COR-L47 (cell line): ENCODE measurements around the gene SH3RF2.
"Not testable (repeated sequence)": the region's sequence is repeated elsewhere in the genome, so short reads cannot be mapped to it uniquely, and the experiment has no call there.

Source experiments
- DNase-seq: peaks from one replicate; lab custom pipeline; 2025; lab: John Stamatoyannopoulos, UW

The SH3RF2 gene

DNA sequence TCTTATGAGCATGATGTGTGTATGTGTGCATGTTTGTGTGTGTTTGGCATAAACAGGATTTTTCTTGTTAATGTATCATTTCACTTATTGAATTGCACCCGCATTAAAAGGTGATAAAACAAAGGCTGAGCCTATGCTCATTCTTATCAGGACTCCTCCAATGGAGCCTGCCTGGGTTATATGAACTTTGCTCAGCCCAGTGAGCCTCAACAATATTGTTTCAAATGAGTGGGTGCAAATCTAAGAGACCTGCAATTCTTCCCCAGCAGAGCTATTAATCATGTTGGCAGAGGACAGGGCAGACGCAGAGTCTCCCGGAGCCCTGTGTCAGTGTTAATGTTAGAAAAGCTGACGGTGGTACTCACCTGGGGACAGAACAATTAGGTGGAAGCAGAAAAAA is 71.6 kb downstream of the SH3RF2 start:
- DNase-seq = no peak

DNA sequence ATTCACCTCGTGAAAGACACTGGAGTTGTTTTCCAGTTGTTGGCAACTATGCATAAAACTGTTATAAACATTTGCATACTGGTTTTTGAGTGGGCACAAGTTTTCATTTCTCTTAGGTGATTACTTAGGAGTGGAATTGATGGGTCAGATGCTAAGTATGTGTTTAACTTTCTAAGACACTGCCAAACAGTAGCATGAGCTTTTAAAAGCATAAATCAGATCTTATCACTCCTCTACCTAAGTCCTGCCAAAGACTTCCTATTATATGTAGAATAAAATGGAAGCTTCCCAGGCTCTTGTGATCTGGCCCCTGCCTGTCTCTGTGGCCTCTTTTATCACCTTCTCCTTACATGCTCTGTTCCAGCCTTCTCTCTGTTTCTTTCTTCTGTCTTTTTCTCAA is 72.6 kb downstream of the SH3RF2 start:
- no peak for DNase-seq

DNA sequence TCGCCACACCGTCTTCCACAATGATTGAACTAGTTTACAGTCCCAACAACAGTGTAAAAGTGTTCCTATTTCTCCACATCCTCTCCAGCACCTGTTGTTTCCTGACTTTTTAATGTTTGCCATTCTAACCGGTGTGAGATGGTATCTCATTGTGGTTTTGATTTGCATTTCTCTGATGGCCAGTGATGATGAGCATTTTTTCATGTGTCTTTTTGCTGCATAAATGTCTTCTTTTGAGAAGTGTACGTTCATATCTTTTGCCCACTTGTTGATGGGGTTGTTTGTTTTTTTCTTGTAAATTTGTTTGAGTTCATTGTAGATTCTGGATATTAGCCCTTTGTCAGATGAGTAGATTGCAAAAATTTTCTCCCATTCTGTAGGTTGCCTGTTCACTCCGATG is 74.1 kb downstream of the SH3RF2 start:
- not testable (repeated sequence) for DNase-seq

DNA sequence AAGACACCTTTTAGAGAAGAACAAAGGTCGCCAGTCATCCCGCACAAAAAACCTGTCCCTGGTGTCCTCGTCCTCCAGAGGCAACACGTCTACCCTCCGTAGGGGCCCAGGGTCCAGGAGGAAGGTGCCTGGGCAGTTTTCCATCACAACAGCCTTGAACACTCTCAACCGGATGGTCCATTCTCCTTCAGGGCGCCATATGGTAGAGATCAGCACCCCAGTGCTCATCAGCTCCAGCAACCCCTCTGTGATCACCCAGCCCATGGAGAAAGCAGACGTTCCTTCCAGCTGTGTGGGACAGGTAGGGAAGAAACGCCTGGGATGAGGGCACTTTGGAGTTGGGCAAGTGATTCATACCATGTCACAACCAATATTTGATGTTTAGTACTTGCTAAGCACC is 77.4 kb downstream of the SH3RF2 start:
- DNase-seq = no peak

DNA sequence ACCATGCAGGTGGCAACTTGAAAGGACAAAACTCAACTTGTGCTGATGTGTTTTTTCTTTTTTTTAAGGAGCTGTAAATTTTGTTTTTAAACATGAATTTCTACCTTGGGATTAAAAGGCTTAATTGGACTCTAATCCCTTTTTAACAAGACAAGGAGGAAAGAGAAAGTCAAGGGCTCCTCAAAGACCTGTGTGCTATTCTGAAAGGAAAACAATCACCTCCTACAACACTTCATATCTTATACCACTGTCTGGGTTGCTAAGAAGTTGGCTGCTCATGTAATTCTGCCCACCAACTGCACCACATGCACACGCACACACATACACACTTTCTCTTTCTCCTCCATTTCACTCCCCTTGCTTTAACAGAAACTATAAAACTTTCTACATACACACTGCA is 78.6 kb downstream of the SH3RF2 start:
- DNase-seq = no peak

DNA sequence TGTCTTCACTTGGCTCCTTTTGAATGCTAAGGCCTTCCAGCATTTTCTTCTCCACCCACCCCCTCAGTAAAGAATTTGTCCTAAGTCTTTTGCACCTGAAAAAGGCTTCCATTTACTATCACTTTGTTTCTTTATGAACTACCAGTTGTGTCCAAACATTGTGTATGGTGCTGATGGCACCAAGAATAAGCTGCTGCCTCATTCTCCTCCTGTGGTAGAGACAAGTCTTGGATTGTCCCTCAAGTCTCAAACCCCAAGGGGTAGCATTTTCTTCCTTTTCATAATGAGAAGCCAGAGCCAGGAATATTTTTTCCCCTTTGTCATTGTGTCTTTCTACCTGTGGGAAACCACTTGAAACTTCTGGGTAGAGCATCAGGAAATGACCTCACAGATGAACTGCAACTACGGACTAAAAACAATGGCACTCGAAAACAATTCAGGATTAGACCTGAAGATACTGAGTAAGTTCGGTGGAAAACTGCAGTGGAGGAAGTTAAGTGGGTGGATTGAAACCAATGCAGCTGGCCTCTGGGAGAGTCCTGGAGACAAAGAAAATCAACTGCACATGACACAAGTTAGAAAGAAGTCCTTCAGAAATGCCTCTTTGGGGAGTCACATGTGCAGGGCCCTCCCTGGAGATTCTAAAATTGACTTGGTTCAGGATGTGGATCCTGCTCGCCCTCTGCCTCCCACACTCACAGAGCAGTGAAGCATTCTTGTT is 80.5 kb downstream of the SH3RF2 start:
- DNase-seq = no peak

DNA sequence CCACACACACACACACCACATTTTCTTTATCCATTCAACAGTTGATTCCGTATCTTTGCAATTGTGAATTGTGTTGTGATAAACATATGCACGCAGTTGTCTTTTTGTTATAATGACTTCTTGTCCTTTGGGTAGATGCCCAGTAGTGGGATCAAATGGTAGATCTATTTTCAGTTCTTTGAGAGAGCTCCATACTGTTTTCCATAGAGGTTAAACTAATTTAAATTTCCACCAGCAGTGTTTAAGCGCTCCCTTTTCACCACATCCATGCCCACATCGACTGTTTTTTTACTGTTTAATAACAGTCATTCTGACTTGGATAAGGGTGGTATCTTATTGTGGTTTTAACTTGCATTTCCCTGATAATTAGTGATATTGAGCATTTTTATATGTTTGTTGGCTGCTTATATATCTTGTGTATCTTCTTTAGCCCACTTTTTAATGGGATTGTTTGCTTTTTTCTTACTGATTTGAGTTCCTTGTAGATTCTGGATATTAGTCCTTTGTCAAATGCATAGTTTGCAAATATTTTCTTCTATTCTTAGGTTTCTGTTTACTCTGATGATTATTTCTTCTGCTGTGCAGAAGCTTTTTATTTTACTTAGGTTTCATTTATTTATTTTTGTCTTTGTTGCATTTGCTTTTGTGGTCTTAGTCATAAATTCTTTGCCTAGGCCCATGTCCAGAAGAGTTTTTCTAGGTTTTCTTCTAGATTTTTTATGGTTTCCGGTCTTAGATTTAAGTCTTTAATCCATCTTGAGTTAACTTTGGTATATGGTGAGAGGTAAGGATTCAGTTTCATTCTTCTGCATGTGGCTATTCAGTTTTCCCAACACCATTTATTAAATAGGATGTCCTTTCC is 82.4 kb downstream of the SH3RF2 start:
- DNase-seq = no peak

DNA sequence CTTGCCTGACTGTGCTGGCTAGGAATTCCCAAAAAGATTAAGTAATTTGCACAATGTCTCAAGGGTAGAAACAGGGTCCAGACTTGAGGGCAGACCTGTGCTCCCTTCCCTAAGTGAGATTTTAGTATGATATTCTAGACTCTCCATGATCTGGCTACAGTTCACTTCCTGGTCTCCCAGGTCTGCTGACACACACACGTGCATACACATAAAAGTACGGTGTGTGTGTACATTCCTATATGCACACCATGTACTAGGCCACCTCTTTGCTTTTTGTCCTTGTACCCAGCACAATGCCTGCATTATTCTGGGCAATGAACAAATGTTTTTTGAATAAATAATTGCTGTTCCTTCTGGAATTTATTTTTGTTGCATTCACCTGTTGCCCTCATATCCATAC is 83.7 kb downstream of the SH3RF2 start:
- DNase-seq = no peak

DNA sequence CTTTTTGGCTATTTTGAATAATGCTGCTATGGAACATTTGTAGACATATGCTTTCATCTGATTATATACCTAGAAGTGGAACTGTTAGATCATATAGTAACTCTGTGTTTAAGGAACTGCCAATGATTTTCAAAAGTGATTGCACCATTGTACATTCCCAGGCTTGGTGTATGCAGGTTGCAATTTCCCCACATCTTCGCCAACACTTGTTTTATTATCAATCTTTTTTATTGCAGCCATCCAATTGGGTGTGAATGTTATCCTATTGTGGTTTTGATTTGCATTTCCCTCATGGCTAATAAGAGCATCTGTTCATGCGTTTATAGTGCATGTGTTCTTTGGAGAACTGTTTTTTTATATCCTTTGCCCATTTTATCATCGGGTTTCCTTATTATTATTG is 87.7 kb downstream of the SH3RF2 start:
- no peak for DNase-seq

DNA sequence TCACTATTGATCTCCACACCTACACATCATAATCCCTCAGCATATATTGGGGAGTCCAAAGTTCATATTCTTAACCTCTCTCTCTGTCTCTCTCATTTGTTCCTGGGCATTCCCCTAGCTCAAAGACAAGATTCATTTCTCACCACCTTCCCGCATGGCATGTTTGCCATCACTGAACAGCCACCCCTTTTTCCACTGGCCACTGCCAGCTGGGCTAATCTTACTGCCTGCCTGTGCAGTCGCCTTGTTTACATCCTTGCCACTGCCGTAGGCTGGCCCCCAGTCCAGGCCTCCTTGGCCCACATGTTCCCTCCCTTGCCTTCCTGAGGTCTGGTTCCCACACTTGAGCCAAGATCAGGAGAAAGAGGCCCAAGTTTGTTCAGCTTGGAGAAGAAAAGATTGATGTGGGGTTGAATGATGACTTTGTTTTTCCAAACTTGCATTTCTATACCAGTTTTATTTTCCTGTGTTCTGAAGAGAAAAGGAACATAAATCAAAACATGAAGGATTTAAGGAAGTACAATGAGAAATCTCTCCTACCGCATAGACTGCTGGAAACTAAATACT is 88.8 kb downstream of the SH3RF2 start:
- DNase-seq = no peak

DNA sequence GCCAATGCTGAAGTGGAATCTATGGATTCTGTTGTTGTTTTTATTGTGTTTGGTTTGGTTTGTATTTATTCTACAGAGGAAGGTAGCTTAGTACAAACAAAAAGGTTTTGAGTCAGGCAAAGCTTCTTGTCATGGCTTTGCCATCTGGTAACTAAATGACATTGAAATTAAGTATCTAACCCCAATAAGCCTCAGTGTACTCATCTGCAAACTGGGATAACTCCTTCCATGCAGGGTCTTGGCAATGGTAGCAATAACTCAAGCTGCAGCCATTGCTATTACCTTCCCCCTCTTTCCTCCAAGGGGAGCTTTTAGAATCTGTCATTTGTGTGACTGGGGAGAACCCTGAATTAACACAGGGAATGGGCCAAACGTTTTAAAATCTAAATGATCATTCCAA is 89.3 kb downstream of the SH3RF2 start:
- no peak for DNase-seq

DNA sequence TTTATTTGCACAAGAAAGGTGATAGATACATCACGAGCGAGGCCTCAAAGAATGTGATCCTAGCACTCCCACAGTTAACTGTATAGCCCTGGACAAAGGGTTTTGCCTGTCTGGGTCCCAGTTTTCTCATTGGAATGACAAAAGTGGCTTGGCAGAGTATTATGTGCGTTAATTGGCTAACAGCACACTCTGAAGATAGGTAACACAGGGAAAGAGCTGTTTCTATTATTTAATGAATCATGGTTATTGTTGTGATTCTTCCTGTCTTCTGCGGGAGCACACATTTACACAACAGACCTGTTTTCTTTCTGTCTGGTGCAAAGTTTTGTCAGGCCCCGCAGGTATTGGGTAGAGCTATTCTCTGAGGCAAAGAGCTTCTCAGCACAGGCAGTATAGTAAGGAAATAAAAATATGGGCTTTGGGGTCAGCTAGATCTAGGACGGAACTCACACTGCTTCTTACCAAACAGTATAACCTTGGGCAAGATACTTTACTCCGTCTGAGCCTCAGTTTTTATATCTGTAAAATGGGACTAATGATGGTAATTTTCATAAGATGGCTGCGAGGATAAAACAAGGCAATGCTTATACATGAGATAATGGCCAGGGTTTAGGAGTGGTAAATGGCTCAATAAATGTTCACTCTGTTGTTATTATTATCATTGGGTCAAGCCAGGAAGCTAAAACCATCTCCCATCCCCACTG is 90.1 kb downstream of the SH3RF2 start:
- no peak for DNase-seq

DNA sequence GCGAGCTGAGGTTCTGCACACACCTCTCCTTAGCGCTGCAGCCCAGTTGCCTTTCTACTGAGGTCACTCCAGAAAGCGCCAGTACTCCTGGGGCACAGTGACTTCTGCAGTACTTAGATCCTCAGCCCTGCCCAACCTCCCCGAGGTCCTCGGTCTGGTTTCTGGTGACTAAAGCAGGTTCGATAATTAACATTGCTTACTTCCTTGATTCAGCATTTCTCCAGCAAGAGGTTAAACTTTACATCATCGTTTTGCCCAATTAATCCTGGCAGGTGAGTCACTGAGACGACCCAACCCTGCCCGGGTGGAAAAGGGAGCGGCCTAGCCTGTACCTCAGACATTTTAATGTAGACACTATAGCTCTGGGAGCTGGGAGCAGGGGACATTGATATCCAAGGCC is 91.4 kb downstream of the SH3RF2 start:
- DNase-seq = no peak

DNA sequence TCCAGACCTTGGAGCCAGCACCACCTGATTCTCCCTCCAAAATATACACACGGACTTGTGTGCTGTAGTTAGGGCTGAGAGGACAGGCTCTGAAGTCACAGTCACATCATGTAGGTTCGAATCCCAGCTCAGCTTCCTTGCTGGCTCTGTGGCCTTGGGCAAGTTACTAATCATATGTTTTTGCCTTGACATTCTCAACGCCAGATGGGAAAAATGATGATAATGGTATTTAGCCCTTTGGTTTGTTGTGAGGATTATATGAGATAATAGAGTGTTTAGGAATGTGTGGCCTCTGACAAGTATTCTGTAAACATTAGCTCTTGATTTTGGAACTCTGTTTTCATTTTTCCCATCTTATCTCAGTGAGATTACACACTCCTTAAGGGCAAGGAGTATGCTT is 96.5 kb downstream of the SH3RF2 start:
- DNase-seq = no peak

DNA sequence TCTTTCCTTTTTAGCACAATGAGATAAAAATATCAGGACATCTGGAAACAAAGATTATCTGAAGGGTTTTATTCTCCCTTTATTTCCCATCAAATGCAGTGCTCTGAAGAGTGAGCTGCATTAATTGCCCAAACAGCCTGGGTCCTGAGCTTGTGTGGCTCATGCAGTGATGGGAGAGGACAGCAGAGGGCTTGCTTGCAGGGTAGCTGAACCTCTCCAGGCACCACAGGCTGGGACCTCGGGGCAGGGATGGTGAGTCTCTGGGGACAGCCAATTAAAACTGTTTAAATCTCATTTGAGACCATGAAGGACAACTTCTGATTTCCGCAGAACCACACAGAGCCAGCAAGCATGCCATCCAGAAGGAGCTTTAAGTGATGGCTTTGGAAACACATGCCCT is 97.7 kb downstream of the SH3RF2 start:
- no peak for DNase-seq

DNA sequence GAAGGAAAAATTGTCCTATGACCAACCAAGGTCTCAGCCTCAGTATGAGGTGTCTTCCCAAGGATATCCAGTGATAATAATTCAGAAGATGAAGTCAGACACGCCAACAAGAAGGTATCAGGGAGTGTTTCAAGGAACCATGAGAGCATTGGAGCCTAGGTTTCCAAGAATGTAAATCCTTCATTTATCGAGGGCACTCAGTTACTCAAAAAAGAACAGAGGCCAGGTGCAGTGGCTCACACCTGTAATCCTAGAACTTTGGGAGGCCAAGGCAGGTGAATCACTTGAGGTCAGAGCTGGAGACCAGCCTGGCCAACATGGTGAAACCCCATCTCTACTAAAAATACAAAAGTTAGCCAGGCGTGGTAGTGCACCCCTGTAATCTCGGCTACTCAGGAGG is 98.2 kb downstream of the SH3RF2 start:
- no peak for DNase-seq

DNA sequence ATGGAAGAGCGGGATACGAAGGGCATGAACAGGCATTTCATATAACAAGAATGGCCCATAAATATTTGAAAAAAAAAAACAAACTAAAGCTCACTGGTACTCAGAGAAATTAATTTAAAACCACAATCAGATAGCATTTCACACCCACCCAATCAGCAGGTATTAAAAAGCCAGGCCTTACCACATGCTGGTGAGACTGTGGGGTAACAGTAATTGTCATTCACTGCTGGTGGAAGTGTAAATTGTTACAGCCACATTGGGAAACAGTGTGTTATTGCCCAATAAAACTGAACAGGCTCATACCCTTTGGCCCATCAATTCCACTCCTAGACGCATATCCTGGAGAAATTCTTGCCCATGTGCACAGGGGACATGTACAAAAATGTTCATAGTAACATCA is 103.0 kb downstream of the SH3RF2 start:
- DNase-seq = no peak

DNA sequence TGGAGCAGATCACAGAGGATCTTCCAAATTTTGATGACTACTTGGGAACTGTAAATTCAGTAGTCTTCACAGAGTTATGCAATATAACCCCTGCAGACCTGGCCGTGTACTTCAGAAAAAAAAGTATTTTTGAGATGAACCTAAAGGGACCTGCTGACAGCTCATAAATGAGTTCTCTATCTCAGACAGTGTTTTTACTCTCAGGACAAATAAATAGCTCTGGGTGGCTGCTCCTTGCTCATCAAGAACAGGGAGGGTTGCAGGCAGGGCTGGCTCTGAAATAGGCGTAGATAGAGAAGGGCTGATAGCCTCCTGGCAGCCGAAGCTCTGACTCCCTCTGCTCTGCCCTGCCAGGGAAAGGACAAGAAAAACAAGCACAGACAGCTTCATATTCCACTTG is 104.1 kb downstream of the SH3RF2 start:
- no peak for DNase-seq

DNA sequence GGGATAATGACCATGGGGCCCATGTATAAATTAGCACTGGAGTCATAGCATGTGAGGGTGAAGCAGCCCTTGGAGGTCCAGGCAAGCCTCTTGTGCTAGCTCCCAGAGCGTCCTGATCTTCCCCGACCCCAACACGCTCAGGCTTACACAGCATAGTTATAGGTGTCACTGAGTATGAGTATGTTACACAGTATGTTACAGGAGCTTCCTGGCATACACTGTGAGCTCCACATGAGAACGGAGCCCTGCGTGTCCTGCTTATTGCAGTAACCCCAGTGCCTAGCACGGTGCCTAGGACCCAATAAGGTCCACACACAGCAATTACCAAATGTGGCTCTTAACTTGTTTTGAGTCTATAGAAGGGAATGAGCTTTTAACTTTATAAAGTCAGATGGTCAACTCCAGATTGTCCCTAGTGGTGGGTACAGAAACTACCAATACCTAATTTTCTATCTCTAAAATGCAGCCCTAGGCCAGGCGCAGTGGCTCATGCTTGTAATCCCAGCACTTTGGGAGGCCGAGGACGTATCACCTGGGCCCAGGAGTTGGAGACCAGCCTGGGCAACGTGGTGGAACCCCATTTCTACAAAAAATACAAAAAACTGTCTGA is 104.9 kb downstream of the SH3RF2 start:
- DNase-seq = no peak

DNA sequence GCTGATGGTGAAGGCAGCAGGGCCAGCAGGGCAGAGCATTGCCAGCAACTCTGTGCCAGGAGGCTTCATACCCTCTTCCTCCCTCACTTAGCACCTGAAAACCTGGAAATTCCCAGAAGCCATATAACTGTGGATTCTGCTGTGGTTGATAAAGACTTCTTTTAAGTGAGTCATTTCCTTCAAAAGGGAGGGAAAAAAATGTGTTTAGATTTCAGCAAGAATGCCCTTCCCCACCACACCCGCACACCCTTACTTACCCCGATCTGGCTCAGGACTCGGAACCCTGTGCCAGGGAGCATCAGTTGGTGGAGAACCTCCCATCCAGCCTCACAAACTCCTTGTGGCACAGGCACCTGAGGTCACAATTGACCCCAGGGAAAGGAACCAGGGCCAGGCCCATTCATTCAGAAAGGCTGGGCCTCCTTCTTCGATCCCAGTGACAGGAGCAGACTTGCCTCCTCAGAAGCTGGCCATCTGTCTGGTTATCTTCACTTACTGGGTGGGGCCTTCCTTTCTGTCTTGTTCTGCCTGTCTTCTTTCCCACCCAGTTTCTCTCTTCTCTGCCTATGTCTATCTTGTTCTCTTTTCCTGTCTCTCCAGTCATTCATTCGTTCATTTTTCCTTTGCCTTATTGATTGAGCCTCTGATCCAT is 106.4 kb downstream of the SH3RF2 start:
- no peak for DNase-seq

DNA sequence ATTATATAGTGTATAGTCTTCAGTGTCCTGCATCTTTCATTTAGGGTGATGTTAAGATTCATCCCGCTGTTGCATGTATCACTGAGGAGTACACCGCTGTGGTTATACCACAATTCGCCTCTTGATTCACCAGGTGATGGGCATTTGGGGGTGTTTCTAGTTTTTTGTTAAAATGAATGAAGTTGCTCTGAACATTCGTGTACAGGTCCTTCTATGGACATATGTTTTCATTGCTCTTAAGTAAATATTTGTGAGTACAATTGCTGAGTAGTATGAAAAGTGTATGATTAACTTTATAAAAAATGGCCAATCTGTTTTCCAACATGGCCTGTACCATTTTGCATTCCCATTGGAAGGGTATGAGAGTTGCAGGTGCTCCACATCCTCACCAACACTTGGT is 107.3 kb downstream of the SH3RF2 start:
- DNase-seq = no peak

DNA sequence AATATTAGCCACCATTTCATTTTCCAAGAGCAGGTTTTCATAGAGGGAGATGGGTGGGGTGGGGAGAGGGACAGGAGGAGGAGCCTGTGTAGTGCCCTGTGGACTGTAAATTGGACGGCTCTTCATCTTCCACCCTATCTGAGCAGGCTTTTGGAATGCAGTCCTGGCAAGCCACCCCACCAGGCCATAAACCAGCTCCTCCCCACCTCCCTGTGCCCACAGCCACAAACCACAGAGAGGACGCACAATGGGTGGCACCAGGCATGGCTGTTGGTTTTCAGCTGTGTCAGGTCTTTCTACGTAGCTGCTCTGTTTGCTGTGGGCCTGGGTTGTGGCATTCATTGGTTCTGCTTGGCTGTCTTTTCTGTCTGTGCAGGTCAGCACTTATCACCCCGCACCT is 111.0 kb downstream of the SH3RF2 start:
- DNase-seq = no peak
